Measurements from ENCODE around the gene HOXA13. TPM values are rescaled to one million over a fixed set of nuclear protein-coding genes. Genes with fewer than 3 reads are reported as not detected.

The HOXA13 gene
- polyA plus RNA-seq, 1 experiment: 4.6 TPM

GRCh38 chr7:27202018-27202861, 2.3 kb upstream of the HOXA13 start:
- DNase-seq (ENCODE audit: low read depth): no peak
- ChIA-PET CTCF (interaction anchor here (1.1 to 4.1 kb wide), 4 partner anchors 8 to 484 kb away, joined by 3 to 23 read pairs (median 4); no protein-coding TSS in a partner anchor), POLR2A (interaction anchor here (0.6 kb wide), 1 partner anchor 17 kb away, joined by 3 read pairs; the partner anchor contains the start of gene HOXA11)
- no peak for TF ChIP-seq CTCF (IDR thresholded peaks at IDR 0.05; ENCODE audit: insufficient read depth, low read depth, low read length)
- H3K36me3 ChIP-seq (ENCODE audit: control insufficient read depth, insufficient read depth, low read length): no peaks in the 10 kb centered on the region
- no peaks in the 10 kb centered on the region for H3K27me3 ChIP-seq (ENCODE audit: control insufficient read depth, insufficient read depth, low read length)
- H3K4me3 ChIP-seq (ENCODE audit: low read depth, low read length): peak overlapping the region; percentile 16

- POLR2A ChIA-PET: interaction anchor here (0.6 kb wide), 1 partner anchor 16 kb away, joined by 3 read pairs; the partner anchor contains the start of gene HOXA11
- no peak for DNase-seq (ENCODE audit: low read depth)
- Histone ChIP-seq H3K27me3 (ENCODE audit: control insufficient read depth, insufficient read depth, low read length) (no peaks in the 10 kb centered on the region), H3K4me3 (ENCODE audit: low read depth, low read length) (peak overlapping the region; percentile 55), H3K36me3 (ENCODE audit: control insufficient read depth, insufficient read depth, low read length) (no peaks in the 10 kb centered on the region)
- TF ChIP-seq CTCF (IDR thresholded peaks at IDR 0.05; ENCODE audit: insufficient read depth, low read depth, low read length): no peak
- CTCF ChIA-PET: interaction anchor here (1.2 to 4.1 kb wide), 4 partner anchors 9 to 485 kb away, joined by 3 to 23 read pairs (median 4); no protein-coding TSS in a partner anchor
Measured at GRCh38 chr7:27201580-27202017, 1.7 kb upstream of the HOXA13 start.

GRCh38 chr7:27200761-27201579, 1.1 kb upstream of the HOXA13 start:
- no peaks in the 10 kb centered on the region for H3K36me3 ChIP-seq (ENCODE audit: control insufficient read depth, insufficient read depth, low read length)
- ChIA-PET CTCF (interaction anchor here (1.2 to 4.1 kb wide), 8 partner anchors 9 to 485 kb away, joined by 3 to 23 read pairs (median 3); no protein-coding TSS in a partner anchor), POLR2A (interaction anchor here (0.6 to 0.9 kb wide), 2 partner anchors 16 to 24 kb away, joined by 3 read pairs; partner anchors contain the start of gene HOXA11)
- no peak for DNase-seq (ENCODE audit: low read depth)
- no peaks in the 10 kb centered on the region for H3K27me3 ChIP-seq (ENCODE audit: control insufficient read depth, insufficient read depth, low read length)
- H3K4me3 ChIP-seq (ENCODE audit: low read depth, low read length): peak overlapping the region; percentile 55
- TF ChIP-seq CTCF (IDR thresholded peaks at IDR 0.05; ENCODE audit: insufficient read depth, low read depth, low read length): no peak

- H3K36me3 ChIP-seq (ENCODE audit: control insufficient read depth, insufficient read depth, low read length): no peaks in the 10 kb centered on the region
- DNase-seq (ENCODE audit: low read depth): no peak
- H3K27me3 ChIP-seq (ENCODE audit: control insufficient read depth, insufficient read depth, low read length): no peaks in the 10 kb centered on the region
- no peak for TF ChIP-seq CTCF (IDR thresholded peaks at IDR 0.05; ENCODE audit: insufficient read depth, low read depth, low read length)
- peak overlapping the region; percentile 55 for H3K4me3 ChIP-seq (ENCODE audit: low read depth, low read length)
- ChIA-PET CTCF (interaction anchor here (0.6 to 4.1 kb wide), 16 partner anchors 8 to 895 kb away, joined by 3 to 23 read pairs (median 3); no protein-coding TSS in a partner anchor), POLR2A (interaction anchor here (0.6 to 1.1 kb wide), 4 partner anchors 24 to 738 kb away, joined by 3 to 5 read pairs (median 4); no protein-coding TSS in a partner anchor)
Measured at GRCh38 chr7:27198871-27199801, 755 bp downstream of the HOXA13 start.

Data from BJ (cell line).